SKM-1 (cell line): ENCODE results near the gene CDH3.

Source experiments
- DNase-seq: peaks from one replicate; lab custom pipeline; 2025; ENCODE audit not compliant: unreplicated experiment; lab: John Stamatoyannopoulos, UW

Gene CDH3

GRCh38 chr16:68644715-68645493, at the start of gene CDH3:
CDH3 (plus strand) TSS chr16:68645310; CDS start chr16:68645380, 70 bp downstream.
- DNase-seq = no peak

GRCh38 chr16:68596266-68596665, 48.8 kb upstream of the CDH3 start:
- DNase-seq = no peak

GRCh38 chr16:68599586-68599985, 45.5 kb upstream of the CDH3 start:
- DNase-seq = no peak

- DNase-seq = no peak
Measured at GRCh38 chr16:68605746-68606145, 39.4 kb upstream of the CDH3 start.

GRCh38 chr16:68607443-68607842, 37.7 kb upstream of the CDH3 start:
- DNase-seq = no peak

- DNase-seq = no peak
Measured at GRCh38 chr16:68608330-68608729, 36.8 kb upstream of the CDH3 start.

- no peak for DNase-seq
Measured at GRCh38 chr16:68612996-68613395, 32.1 kb upstream of the CDH3 start.

- DNase-seq = no peak
Measured at GRCh38 chr16:68617734-68618133, 27.4 kb upstream of the CDH3 start.

- no peak for DNase-seq
Measured at GRCh38 chr16:68626557-68626956, 18.6 kb upstream of the CDH3 start.

GRCh38 chr16:68627951-68628425, 17.1 kb upstream of the CDH3 start:
- DNase-seq = no peak

- DNase-seq = no peak
Measured at GRCh38 chr16:68629351-68629910, 15.7 kb upstream of the CDH3 start.

- no peak for DNase-seq
Measured at GRCh38 chr16:68636064-68636560, 9.0 kb upstream of the CDH3 start.

GRCh38 chr16:68636818-68637217, 8.3 kb upstream of the CDH3 start:
- DNase-seq = no peak

GRCh38 chr16:68640972-68641371, 4.1 kb upstream of the CDH3 start:
- no peak for DNase-seq

GRCh38 chr16:68642047-68642435, 3.1 kb upstream of the CDH3 start:
- DNase-seq = no peak

GRCh38 chr16:68642436-68643101, 2.5 kb upstream of the CDH3 start:
- no peak for DNase-seq

GRCh38 chr16:68643227-68643626, 1.9 kb upstream of the CDH3 start:
- no peak for DNase-seq

GRCh38 chr16:68643847-68644246, 1.3 kb upstream of the CDH3 start:
- no peak for DNase-seq

GRCh38 chr16:68644296-68644695, 814 bp upstream of the CDH3 start:
- DNase-seq = no peak

GRCh38 chr16:68645494-68646388, 631 bp downstream of the CDH3 start:
- no peak for DNase-seq
